GM21619 (cell line): ENCODE results near the gene TMEM107.
A peak's percentile ranks its signal among the peaks of the same experiment; 100 is the strongest.

Source experiments
- ATAC-seq: cut with Tn5 transposase; IDR thresholded peaks from one replicate; pipeline ENCODE4 v1.9.1; 2021; ENCODE audit not compliant: unreplicated experiment

The TMEM107 gene

GRCh38 chr17:8162997-8163977 is 12.9 kb downstream of the TMEM107 start:
- no peak for ATAC-seq

GRCh38 chr17:8162233-8162996 is 13.8 kb downstream of the TMEM107 start, which contains the start of gene VAMP2:
Gene VAMP2, minus strand, starts transcription at chr17:8162948. Its CDS starts 69 bp downstream, at chr17:8162879.
- ATAC-seq: no peak

- ATAC-seq: no peak
These were observed 14.6 kb downstream of the TMEM107 start for GRCh38 chr17:8161289-8162232.

DNA sequence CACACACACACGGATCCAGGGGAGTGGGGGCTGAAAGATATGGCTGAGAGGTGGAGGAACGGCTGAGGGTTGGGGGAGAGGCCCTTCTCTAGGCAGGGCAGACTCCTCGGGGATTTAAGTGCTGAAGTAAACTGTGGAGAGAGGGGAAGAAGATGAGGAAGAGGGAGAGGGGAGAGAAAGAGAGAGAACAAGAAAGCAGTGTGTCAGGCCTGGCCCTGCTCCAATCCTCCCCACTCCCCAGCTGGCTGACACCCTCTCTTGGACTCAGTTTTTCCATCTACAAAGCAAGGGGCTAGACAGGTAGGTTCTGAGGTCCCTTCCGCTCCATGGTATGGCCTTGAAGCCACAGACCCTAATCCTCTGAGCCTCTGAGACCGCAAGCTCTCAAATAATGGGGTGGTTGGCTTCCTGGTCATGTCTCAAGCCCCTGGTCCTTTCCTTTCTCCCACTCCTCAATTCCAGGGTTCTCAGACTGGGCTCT is 15.4 kb downstream of the TMEM107 start:
- ATAC-seq: no peak

- no peak for ATAC-seq
These were observed 16.0 kb downstream of the TMEM107 start for GRCh38 chr17:8160224-8160577.

DNA sequence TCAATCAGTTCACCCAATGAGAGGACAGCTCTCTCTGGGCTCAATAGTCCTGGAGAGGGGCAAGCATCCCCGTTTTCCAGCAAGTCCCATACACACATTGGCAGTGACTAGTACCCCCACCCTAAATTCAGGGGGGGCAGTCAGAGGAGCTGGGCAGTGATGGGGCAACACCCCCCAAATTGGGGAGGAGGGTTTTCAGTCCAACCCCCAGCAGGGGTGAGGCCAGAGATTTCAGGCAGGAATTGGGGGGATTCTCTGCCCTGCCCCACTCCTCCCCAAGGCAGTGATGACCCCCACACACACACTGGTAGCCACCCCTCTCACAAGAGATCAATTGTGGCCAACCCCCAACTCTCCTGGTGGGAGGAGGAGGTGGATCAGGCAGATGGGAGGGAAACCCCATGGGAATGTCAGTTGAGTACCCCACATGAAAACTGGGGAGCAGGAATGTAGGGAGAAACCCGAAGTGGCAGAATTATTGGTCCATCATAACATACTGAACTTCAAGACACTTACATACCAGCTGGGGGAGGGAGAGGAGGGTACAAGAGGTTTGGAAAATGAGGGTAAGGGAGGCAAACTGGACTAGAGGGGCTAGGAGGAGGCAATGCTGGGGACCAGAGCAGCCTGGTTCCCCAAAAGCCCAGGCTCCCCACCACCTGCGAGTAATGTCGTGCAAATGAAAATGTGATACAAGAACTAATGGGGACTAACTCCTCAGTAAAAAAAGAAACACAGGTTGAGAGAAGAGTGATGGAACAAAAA is 16.5 kb downstream of the TMEM107 start:
- no peak for ATAC-seq

GRCh38 chr17:8159032-8159400 is 17.2 kb downstream of the TMEM107 start:
- ATAC-seq: no peak

DNA sequence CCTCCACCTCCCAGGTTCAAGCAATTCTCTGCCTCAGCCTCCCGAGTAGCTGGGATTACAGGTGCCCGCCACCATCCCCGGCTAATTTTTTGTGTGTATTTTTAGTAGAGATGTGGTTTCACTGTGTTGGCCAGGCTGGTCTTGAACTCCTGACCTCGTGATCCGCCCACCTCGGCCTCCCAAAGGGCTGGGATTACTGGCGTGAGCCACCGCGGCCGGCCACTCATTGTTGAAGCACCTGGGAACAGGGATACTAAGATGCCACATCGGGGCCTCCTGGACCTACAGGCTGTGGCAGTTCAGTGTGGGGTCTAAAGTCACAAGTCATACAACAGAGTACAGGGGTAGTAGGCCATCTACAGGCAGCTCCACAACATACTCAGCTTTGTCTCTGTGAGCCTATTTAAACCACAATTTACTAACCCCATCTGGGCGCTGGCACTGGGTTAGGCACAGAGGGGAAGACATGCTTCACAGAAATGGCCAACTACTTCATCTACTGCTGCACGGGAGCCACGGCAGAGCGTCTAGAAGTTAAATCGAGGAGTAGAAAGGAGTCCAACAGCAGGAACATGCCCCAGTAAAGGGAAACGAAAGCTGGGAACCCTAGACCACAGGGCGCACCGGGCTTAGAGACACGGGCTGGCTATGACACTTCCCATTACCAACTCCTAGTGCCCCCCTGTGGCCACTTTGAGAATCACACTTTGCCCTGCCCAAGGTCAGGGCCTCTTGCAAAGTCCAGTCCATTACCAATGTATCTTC is 17.7 kb downstream of the TMEM107 start:
- no peak for ATAC-seq

GRCh38 chr17:8156246-8156992 is 19.8 kb downstream of the TMEM107 start:
- peak; percentile 63 for ATAC-seq

- ATAC-seq: no peak
These were observed 20.3 kb downstream of the TMEM107 start for GRCh38 chr17:8155996-8156245.

GRCh38 chr17:8155231-8155995 is 20.8 kb downstream of the TMEM107 start:
- ATAC-seq: no peak

DNA sequence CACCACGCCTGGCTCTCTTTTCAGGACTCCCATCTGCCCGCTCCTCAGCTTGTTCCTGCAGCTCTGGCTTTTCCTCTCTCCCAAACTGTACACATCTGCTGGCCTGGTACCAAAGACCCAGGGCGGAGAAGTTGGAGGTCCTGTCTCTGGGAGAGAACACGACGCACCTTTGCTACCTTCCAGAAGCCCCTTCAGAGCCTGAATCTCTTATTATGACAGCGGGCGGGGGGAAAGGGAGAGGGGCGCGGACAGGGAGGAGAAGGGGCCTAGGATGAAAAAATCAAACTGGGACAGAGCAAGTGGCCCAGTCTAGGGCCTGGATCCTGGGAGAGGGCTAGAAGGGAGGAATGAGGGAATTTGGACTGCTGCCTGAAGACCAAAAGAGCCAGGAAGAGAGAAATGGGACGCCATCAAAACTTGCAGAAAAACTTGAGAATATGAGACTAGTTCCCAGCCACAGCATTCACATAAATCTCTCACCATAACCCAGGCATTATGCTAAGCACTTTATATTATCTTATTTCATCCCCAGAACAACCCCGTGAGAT is 21.5 kb downstream of the TMEM107 start:
- ATAC-seq: no peak

DNA sequence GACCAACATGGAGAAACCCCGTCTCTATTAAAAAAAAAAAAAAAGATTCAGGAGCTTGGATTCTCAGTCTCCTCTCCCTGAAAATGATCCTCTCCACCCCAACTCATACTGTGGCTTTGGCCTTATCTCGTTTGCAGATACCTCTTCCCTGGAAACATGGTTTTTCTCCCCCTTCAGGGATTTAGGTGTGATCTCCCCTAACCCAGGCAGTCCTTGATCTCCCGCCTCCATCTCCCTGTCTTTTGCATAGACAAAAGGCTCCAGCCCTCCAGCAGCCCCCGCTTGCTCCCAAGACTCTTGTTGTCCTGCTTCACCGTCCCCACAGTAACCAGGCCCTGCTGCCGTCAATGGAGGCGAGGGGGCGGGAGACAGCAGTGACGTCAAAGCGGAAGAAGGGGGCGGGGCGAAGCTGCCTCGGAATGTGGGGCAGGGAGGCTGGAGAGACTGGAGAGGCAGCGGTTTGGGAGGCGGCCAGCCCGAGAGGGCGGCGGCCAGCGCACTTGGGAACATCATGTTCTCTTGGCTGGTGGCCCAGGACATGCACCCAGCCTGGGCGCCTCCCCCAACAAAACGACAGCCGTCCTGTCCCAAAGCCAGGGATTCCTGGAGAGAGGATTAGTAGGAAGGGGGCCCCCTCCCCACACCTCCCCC is 22.1 kb downstream of the TMEM107 start:
- no peak for ATAC-seq

DNA sequence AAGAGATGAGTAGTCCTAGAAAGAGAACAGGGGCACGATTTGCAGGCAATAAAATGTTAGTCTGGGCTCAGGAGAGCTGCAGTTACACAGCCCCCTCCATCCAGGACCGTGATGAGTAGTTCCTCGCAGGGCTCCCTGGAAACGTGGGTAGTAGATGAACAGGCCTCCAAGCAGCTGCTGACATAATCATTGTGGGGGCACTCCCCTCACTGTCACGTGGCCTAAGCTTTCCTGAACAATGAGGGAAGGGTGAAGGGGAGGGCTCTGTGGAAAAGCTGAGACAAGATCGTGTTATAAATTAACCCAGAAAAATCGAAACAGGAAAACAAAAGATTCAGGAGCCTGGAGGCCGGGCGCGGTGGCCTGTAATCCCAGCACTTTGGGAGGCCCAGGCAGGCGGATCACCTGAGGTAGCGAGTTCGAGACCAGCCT is 22.6 kb downstream of the TMEM107 start:
- no peak for ATAC-seq

DNA sequence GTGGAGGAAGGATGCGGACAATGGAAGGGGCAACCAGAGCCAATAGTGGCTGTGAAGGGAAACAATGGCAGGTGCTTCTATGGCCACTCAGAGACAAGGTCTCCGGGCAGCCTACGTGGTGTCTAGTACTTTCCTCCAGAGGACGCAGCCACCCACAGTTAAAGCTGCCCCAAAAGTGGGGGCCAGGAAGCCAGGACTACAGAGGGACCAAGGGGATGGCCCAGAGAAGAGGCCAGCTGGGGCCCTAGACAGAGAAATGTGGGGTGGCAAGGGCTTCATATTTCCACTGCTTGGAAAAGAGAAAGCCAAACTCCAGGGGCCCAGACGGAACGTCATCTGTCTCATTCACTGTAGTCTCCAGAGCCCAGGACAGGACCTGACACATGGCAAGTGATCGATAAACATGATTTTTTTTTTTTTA is 23.1 kb downstream of the TMEM107 start:
- ATAC-seq: no peak

DNA sequence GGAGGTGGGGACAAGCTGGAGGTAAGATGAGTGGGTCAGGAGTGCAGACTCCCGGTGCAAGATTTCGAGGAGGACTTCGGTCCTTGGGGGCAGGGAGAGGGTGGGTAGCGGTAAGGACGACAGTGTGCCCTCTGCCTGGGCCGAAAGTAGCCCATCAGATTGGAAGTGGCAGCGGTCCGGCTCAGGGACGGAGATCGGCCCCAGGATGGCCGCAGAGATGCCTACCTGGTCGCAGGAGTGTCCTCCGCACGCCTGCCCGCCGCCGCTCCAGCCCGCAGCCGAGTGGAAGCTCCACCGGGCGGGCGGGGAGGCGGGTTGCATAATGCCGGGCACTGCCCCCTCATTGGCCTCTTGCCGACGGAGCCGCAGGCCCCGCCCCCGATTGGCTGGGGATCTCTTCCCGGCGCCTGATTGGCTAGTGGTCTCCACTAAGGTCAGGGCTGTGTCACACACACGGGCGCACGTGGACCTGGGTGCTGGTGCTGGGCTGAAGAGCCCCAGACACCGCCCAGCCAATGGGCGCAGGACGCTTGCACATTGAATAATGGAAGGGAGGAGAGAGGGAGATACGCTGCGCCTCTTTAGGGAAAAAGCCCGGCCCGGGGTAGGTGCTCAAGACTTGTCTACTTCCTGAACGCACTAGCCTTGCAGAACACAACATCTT is 23.9 kb downstream of the TMEM107 start, which contains the start of gene PER1:
PER1 (minus strand) TSS at position 293 of the 664 bp plus-strand sequence. CDS start 1,698 bp downstream, outside the sequence.
- no peak for ATAC-seq
